Ureter (tissue), 1 donor: ENCODE results near the gene RAB37. TPM values are rescaled to one million over a fixed set of nuclear protein-coding genes. Genes with fewer than 3 reads are reported as not detected.
A peak's percentile ranks its signal among the peaks of the same experiment; 100 is the strongest.

Experiments used
- DNase-seq: peaks from one replicate; pipeline ENCODE4 v3.0.0-alpha.2; 2020; ENCODE audit warnings: low spot score
- total RNA-seq: library from RNA; stranded (reverse); gene quantifications from one replicate; pipeline ENCODE4 v1.2.4, GENCODE V29; 2023
- donor health status: DM: yes; HTN: yes; CAD: no.

The RAB37 gene, protein sequence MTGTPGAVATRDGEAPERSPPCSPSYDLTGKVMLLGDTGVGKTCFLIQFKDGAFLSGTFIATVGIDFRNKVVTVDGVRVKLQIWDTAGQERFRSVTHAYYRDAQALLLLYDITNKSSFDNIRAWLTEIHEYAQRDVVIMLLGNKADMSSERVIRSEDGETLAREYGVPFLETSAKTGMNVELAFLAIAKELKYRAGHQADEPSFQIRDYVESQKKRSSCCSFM
- total RNA-seq = 2.3 TPM

DNA sequence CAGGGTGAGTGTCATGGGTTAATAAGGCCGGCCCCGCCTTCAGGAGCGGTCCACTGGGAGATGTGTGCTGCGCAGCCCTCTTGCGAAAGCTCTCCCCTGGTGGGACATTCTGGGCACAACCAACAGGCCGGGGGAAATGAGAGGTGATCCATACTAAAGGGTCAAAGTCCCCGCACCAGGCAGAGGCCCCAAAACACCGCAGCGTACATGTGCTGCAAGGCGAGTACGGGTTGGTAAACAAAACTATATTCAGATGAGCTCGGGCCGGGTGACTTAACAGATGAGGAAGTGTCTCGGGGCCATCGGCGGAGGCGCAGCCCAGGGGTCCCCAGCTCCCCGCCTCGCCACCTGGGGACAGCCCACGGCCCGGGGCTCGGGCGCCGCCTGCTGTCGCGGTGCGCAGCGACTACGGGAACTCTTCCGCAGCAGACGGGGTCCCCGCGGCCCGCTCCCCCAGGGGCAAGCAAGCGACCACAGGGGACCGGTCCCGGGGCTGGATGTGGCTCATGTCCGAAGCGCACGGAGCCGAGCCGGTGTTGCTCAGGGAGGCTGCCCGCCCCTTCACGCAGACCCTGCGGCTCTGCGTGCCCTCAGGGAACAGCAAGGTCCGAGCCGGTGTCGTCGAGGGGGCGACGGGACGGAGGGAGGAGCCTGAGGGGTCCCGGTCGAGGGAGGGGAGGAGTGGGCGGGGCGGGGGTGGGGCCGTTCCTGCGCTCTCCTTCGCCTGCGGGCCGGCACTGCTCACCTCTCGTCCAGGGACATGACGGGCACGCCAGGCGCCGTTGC lies at the start of gene RAB37:
TSS of gene RAB37 (plus strand) at position 744 of the 786 bp plus-strand sequence. CDS start at position 761, 17 bp downstream.
- peak; percentile 43 for DNase-seq

DNA sequence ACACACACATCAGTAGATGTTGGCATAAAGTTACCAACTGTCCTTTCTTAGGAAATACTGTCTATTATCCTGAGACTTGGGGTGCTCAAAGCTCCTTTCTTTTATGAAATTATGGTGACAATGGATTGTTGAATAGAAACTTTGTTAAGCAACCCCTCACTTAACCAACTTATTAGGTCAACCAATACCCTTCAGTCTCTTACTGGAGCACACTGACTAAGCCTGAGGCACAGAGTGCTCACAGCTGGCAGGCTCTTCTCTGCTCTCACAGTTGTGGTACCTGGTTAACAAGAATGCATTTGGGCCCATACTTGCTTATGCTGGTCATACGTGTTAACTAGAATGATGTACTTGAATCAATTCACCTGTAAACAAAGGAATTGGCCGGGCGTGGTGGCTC lies 49.2 kb upstream of the RAB37 start:
- no peak for DNase-seq

DNA sequence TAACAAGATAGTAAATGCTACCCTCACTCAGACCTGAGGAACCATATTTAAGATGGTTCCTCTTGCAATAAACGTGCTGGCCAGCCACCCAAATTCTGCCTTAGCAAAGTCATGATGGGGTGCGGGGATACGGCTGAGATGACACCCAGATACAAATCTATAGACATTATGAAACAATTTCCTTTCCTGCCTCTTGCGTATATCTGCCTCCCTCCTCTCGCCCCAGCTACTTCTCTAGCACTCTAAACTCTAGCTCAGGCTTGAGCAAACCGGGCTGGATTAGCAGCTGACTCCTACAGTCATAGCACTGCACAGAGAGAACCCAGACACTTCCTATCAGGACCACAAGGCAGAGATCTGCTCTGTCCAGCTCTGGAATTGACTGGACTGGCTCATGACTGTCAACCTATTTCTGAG lies 46.6 kb upstream of the RAB37 start:
- DNase-seq = no peak

DNA sequence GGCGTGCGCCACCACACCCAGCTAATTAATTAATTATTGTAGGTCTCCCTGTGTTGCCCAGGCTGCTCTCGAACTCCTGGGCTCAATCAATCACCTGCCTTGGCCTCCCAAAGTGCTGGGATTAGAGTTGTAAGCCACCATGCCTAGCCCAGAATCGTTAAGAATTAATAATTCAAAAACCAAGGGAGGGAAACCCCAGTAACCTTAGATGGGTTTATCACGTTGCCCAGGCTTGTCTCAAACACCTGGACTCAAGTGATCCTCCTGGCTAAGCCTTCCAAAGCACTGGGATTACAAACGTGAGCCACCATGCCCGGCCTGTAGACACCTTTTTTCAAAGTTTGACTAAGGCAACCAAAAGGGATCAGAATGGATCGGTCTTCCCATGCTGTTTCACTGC lies 45.9 kb upstream of the RAB37 start:
- DNase-seq = no peak

GRCh38 chr17:74694081-74694480 lies 43.0 kb upstream of the RAB37 start:
- DNase-seq = no peak

DNA sequence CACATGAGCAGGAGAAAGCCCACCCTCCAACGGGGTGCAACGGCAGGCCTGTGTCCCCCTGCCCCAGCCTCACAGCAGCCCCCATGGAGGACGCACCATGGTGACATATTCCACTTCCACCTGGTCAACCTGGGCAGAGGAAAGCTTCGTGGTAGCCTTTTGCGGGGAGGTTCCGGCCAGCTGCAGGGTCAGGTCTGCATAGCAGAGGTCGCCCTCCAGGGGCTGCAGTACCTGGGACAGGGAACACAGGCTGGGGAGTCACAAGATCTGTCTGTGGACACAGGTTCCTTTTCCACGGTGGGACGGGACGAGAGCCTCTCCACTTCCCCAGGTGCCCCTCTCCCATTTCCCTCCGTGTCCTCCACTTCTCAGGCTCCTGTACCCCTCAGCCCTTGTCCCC lies 41.4 kb upstream of the RAB37 start:
- no peak for DNase-seq

DNA sequence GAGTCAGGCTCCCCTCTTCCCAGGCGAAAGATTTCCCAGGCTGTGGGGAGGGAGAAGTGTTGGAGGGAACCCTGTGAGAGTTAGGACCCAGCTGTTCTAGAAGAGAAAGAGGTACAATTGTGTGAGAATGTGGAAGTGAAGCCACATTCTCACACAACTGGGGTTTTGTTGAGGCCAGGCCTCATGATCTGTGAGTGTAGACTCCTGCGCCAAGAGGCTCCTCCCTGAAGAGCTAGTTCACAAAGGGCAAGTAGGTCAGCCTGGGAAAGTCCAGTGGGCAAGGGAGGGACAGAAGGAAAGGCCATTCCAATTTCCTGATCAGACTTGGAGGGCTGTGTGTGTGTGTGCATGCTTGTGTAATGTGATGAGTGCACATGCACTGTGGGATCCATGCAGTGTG lies 39.5 kb upstream of the RAB37 start:
- DNase-seq = no peak

DNA sequence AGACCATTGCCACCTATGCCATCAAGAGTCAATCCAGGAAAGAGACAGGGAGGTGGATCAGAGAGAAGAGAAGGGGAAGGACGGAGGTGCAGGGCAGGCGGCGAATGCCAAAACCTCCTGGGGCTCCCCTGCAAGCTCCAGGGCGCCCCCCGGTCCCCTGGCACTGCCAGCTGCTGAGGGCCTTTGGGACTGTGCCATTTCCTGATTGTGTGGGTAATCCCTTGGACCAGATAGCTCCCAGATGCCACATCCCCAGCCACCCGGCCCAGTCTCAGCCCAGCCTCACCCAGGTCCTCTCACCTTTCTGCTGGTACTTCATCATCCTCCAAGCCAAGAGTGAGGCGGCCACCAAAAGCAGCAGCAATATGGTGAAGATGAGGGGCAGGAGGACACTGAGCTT lies 39.0 kb upstream of the RAB37 start:
- no peak for DNase-seq

GRCh38 chr17:74699236-74699635 lies 37.8 kb upstream of the RAB37 start:
- no peak for DNase-seq

DNA sequence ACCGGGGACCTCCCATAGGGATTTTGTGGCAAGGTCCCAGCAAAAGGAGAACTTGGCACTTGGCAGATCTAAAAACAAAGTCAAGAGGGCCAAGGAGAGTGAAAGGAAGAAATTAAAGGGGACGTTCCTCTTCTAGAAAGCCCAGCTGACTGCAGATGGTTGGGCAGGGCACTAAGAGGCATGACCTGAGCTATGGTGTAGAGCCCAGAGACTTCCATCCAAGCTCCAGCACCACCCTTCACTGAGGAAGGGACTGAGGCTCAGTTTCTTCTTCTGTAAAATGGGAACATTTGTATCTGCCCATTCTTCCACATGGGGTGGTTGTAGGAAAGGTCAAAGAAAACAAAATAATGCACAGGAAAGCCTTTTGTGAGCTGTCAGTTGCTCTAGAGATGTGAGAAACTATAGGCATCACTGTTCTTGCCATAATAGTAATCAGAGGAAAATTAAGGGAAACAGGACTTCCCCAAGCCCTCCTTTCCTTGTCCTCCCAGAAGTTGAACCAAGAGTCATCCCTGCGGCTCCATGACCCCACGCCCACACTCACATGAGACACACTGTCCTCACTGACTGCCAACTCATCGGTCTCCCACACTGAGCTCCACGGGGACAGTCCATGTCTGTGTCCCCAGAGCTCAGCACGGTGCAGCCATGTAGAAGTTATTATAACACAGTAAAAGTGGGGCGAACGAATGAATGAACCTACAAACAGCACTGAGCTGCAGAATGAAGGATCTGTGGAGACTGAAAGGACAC lies 34.8 kb upstream of the RAB37 start:
- DNase-seq = no peak

GRCh38 chr17:74703311-74703710 lies 33.7 kb upstream of the RAB37 start:
- DNase-seq = no peak

DNA sequence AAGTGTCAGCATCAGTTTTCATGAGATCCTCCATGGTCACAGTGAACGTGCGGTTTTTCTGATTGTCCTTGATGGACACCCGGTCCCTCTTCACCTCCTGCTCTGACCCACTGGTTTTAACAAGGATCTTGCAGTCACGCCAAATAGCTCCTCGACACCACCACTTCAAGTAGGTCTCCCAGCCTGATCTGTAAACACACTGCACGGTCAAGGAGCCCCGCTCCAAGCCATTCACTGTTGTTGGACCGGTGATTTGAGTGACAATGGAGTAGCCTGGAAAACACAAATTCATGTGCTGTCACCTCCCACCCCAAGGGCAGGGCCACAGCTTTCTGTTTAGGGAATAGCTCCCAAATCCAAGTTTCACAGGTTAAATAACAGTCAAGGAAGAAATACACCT lies 32.5 kb upstream of the RAB37 start:
- no peak for DNase-seq

DNA sequence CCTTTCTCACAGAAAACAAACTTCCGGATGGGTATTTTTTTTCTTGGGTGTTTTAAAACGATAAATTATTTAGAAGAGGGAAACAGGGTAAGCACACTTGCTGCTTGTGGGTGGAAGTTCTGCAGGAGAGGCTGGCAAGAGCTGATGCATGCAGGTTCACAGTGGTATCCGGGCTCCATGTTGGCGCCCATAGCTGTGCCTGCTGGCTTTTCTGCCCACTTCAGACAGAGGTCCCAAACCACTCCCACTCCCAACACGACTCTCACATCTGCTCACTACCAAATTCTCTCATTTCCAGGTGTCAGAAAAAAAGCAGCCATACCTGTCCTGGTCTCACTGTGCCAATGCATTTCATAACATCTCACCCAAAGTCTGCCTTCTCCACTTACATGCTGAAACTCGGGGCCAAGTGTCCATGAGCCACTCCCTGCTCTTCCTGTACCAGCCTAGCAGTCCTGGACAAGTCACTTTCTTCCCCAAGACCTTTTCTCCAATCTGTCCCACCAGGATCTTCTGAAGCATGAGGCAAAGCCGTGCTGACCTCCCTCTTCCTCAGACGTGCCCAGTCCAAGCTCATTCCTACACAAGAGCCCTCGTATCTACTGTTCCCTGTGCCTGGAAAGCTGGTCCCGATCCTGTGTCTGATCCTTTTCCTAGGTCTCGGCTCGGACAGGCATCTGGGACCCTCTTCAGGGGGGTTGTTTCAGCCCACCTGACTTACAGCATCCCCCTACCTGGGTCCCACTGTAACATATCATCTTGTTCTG lies 25.8 kb upstream of the RAB37 start:
- DNase-seq = no peak

GRCh38 chr17:74712301-74712700 lies 24.8 kb upstream of the RAB37 start:
- no peak for DNase-seq

DNA sequence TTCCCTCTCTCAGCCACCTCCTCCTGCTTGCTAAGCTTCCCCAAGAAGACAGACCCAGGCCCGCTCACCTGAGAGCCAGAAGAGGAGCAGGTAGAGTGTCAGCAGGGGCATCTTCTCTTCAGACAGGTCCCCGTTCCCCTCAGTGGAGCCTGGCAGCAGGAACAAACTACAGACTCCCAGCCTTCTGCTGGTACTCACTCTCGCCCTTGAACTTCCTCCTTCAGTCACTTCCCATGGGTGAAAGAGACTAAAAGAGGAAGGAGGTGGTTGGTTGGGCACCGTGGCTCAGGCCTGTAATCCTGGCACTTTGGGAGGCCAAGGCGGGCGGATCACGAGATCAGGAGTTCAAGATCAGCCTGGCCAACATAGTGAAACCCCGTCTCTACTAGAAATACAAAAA lies 24.3 kb upstream of the RAB37 start, which contains the start of gene CD300LF:
TSS of gene CD300LF (minus strand) at position 168 of the 400 bp plus-strand sequence. CDS start at position 111, 57 bp downstream.
- DNase-seq = no peak

DNA sequence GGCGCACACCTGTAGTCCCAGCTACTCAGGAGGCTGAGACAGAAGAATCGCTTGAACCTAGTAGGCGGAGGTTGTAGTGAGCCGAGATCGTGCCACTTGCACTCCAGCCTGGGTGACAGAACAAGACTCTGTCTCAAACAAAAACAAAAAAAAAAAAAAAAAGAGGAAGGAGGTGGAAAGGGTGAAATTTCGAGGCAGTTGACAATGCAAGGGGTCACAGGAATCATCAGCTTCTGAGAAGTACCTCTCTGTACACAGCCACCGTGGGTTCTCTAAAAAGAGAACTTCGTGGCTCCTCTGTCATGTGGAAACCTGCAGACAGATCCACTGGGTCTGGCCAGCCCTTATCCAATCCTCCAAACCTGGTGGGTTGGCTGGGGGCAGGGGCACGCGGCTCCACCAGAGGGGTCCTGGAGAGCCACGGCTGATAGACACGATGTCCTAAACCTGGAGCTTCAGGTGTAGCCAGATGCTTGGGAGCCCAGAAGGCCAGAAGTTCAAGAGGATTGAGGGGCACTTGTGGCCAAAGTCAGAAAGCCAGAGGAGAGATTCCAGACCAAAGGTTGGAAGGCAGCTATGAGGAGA lies 23.8 kb upstream of the RAB37 start:
- no peak for DNase-seq

GRCh38 chr17:74715144-74715543 lies 21.9 kb upstream of the RAB37 start:
- no peak for DNase-seq

DNA sequence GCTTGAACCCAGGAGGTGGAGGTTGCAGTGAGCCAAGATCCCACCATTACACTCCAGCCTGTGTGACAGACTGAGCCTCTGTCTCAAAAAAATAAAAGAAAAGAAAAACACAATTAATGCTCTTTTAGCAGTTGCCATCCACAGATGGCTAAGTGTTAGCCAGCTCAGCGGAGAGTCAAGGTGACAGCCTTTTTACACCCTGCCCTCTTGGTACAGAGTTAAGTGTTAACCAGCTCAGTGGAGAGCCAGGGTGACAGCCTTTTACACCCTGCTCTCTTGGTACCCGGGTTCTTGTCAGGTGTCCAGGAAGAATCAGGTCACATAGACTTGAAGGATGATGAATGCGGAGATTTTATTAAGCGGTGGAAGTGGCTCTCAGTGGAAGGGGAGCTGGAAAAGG lies 16.6 kb upstream of the RAB37 start:
- DNase-seq = no peak

- no peak for DNase-seq
These were observed 14.3 kb upstream of the RAB37 start for GRCh38 chr17:74722782-74723181.

DNA sequence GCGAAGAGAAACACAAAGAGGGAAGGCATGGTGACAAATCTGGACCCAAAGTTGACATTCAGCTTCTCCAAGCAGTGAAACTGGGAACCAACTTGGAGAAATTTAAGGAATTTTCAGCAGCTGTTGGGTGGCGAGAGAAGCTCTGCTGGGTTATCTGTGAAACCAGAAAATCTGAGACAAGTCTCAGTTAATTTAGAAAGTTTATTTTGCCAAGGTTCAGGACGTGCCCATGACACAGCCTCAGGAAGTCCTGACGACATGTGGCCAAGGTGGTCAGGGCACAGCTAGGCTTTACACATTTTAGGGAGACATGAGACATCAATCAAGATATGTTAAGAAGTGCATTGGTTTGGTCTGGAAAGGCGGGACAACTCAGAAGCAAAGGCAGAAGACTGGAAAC lies 13.2 kb upstream of the RAB37 start:
- no peak for DNase-seq

DNA sequence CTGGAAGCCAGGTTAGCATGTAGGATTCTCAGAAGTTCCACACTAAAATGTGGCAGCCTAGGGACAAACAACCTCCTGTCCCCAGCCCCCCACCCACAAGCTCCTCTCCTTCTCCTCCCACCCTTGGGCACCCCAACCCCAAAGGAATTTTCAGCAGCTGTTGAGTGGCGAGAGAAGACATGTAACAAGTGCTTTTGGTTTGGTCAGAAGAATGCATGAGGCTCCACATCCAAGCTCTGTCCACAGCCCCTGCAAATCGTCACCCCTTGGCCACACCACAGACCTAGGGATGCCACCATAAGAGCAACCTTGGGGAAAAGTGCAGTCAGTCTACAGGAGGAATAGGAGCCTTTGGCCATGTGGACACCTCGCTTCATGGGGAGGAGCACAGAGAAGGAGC lies 11.9 kb upstream of the RAB37 start:
- DNase-seq = no peak
